GM21723 (cell line): ENCODE data around the gene TXNL4A.

Experiments used
- ATAC-seq: cut with Tn5 transposase; IDR thresholded peaks from one replicate; pipeline ENCODE4 v1.9.1; 2021; ENCODE audit warnings: mild to moderate bottlenecking, moderate library complexity; ENCODE audit not compliant: unreplicated experiment

The TXNL4A gene

DNA sequence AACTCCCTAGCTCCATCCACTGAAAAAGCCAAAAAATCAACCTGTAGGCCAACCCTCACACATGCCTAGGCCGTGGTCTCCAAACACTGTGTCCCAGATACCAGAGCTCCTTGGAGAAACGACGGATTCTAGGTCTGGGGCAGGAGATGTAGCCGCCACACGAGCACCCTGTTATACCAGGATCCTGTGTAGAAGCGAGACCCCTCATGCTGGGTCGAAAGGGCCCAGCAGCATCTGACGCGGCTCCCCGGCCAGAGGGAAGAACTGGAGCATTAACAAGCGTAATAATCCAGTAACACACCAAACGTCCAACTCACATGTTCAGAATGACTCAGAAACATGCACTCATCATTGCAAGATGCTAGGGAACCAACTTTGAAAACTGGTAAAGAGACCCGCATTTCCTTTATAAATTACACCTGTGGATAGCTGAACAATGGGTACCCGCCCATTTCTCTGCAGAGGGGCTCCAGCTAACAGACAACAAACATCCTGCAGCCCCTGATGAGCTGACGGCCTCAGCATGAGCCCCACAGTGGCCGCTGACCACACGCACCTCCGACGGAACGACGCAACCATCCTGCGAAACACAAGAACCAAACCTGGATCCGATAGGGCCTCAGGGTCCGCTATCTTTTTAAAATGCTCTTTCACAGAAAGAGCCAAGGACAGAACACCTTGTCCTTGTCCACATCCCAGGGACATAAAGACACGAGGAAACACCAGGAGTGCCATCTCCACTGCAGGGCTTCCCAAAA, 51.1 kb downstream of the TXNL4A start:
- ATAC-seq = no peak

DNA sequence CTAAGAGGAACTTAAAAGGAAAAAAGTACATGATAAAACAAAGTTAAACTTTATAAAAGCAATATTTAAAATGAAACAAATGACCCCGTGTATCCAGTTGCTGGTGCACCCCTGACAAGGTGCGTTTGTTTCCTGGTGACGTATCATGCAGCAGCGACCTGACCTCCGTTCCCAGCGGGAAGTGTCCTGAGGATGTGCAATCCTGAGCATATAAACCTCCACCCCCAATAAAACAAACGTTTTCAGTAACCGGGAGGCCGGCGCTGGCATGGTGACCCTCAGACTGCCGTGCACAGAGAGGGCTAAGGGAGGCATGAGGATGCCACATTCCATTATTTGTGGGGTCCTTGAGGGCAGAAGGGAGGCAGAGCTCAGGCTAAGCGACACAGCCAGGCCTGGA, 51.7 kb downstream of the TXNL4A start:
- ATAC-seq = no peak

DNA sequence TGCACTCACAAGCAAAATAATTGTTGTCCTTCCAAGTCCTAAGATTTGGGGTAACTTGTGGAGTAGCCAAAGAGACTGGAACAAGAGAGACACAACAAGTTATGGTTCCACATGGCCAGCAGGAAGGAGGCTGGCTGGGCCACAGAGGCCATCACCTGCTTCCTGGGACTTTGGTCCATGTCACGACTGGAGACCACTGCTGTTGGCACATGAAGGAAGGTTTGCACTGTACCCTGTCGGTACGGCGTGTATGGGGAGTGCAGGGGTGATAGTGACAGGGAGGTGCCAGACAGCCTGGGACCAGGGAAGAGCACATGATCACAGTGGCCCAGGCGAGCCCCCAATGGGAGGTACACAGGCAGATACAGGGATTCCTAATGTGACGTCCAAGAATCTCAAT, 52.4 kb downstream of the TXNL4A start:
- ATAC-seq = no peak

DNA sequence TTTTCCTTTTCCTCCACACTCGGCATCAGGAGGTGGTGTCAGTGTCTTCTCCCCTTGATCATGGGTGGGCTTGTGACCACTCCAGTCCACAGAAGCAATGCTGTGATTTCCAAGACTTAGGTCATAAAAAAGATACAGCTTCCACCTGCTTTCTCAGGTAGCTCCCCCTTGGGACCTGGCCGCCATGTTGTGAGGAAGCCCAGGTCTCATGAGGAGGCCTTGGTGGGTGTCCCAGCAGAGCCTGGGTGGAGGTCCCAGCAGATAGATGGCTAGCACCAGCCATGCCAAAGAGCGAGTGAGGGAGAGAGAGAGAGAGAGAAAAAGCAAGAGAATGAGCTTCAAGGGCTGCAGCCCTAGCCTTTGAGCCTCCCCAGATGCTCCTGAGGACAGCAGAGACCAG, 52.9 kb downstream of the TXNL4A start:
- no peak for ATAC-seq

DNA sequence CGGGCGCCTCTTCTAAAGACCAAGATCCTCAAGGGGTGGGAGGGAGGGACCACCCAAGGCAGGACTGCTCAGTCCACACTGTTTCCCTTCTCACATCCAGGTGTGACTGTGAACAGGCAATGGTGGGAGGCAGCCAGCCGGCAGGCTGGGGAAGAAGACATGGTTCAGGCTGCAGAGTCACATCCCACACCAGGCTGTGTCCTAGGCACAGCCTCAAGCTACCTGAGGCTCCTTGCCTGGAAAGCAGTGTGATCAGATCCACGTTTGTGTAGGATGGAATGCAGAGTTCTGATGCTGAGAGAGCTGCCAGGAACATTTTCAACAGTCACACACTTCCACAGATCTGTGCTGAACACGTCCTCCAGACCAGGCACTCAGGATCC, 53.3 kb downstream of the TXNL4A start:
- no peak for ATAC-seq

DNA sequence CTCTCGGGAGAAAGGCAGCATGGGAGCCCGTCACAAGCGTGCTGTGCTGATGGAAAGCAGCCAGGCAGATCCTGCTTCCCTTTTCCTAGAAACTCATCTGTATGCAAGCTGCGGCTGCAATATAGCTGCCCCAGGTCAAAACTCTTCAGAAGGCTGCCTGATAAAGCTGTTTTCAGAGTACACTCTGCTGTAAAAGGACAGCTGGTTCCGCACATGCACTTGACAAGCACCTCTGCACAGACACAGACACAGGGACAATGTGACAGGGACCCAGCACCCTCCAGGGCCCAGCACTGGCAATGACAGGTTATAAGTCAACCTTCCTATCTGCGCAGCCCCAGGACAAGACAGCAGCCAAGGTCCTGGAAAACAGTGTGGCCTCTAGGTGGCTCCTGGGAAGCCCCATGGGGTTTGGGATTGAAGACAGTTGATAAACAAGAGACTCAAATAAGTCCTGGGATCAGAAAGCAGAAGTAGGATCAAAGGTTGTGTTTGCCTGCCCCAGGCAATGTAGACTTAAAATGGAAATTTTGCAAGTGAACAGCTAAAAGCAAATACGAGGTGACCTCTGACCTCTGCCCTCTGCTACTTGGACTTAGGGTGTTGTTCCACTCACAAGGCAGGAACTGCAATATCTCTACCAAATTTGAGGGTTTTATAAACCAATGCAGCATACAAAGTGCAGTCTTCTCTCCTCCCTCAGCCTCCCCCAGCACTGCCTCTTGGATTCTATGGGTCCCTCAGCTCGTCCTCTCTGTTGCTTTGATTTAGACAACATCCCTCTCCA, 53.9 kb downstream of the TXNL4A start:
- ATAC-seq = no peak

DNA sequence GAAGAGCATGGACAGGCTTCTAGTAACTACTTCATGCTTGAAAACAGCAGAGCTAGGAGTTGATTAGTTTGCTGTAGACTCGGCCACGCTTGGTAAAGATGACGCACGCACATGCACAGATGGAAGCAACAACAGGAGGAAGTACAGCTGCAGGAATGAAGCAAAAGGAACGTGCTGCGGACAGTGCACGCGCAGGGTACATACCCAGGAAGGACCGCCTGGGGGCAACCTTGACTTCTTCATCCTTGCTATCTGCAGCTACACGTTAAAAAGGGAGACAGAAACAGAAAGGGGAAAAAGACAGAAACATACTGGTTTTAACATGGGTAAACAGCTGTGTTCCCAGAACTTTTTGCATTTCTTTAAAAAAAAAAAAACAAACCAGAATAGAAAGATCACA, 54.6 kb downstream of the TXNL4A start:
- no peak for ATAC-seq

DNA sequence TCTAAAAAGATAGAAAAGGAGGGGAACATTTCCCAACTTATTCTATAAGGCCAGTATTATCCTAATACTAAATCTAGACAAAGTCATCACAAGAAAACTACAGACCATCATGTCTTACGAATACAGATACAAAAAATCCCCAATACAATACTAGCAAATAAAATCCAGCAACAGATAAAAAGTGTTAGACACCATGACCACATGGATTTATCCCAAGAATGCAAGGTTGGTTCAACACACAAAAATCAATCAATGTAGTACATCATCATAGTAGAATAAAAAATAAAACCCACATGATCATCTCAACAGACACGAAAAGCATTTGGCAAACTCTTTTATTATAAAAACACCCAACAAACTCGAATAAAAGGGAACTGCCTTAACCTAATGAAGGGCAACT, 55.5 kb downstream of the TXNL4A start:
- ATAC-seq = no peak

DNA sequence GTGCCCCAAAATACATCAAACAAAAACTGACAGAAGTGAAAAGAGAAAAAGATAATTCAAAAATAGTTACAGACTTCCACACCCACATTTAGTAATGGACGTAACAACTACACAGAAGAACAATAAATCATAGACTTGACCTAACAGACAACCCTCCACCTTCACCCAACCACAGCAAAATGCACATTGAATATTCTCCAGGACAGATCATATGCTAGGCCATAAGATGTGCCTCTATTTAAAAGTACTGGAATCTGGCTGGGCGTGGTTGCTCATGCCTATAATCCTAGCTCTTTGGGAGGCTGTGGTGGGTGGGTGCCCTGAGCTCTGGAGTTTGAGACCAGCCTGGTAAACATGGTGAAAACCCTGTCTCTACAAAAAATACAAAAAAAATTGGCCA, 56.9 kb downstream of the TXNL4A start:
- ATAC-seq = no peak

DNA sequence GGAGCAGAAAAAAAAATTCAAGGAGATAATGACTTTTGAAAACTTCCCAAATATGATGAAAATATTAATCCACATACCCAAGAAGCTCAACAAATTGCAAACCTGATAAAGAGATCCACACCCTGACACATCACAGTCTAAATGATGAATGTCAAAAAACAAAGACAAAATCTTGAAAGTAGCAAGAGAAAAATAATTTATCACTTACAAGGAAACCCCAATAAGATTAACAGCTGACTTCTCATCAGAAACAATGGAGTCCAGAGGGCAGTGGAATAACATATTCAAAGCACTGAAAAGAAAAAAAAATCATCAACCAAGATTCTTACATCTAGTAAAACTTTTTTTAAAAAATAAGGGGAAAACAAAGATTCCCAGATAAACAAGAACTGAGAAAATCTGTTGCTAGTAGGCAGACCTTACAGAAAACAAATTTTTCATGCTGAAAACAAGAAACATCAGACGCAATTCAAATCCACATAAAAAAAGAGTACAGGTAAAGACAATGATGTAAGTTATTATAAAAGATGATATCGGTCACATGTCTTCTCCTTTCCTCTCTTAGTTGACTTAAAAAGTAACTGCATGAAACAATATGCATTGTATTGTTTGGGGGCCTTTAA, 58.2 kb downstream of the TXNL4A start:
- ATAC-seq = no peak

DNA sequence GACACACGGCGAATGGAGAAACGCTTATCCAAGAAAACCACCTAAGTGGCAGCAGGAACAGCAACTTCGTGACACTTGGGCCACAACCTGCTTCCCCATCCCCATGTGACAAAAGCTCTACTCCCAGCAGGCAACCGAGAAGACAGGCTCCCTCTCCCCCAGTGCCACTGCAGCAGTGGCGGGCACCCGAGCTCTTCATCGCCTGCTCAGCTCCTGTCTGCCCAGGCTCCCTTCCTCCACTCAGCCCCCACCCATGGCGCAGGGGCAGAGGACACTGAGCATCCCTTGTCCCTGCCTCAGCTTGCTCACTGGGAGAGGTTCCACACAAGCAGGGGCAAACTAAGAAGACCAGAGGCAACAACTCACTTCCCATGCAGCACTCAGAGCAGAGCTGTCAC, 59.8 kb downstream of the TXNL4A start:
- no peak for ATAC-seq

DNA sequence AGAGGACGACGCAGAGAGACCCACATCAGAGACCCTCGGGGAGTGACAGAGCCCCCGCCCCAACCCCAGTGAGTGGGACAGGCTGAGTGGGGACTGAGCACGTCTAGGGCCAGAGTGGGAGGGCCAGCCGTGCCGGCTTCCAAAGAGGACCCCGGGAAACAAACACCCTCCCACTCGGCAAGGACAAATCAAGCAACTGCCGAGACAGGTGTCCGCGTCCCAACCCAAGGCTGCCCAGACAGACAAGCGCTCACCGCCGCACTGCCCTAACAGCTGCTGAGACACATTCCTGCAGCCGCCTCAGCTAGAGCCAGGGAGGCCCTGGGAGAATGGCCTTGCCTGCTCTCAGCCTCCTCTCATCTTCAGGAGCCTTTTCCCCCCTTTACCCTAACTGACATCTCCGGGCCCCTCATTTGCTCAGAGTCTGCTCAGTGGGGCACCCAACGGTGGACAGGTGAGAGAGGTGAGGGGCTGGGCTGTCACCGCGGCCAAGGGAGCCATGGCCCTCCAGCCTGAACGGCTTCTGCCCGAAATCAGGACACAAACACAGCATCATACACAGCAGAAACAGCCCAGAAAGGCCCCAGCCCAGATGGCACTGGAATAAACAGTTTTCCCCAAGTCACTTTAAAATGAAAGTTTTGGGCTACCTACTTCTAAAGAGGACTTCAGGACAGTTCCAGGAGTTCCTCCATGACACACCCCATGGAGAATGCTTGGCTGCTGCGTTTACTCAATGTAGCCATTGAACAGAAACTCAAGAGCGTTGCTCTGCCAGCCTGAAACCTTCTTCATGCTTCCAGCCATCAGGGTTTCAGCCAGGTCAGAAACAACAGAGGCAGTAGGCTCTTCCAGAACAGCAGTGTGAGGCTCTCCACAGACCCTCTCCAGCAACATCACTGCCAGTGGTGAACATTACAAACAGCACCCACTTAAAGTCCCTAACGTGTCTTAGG, 60.5 kb downstream of the TXNL4A start:
- ATAC-seq = no peak

DNA sequence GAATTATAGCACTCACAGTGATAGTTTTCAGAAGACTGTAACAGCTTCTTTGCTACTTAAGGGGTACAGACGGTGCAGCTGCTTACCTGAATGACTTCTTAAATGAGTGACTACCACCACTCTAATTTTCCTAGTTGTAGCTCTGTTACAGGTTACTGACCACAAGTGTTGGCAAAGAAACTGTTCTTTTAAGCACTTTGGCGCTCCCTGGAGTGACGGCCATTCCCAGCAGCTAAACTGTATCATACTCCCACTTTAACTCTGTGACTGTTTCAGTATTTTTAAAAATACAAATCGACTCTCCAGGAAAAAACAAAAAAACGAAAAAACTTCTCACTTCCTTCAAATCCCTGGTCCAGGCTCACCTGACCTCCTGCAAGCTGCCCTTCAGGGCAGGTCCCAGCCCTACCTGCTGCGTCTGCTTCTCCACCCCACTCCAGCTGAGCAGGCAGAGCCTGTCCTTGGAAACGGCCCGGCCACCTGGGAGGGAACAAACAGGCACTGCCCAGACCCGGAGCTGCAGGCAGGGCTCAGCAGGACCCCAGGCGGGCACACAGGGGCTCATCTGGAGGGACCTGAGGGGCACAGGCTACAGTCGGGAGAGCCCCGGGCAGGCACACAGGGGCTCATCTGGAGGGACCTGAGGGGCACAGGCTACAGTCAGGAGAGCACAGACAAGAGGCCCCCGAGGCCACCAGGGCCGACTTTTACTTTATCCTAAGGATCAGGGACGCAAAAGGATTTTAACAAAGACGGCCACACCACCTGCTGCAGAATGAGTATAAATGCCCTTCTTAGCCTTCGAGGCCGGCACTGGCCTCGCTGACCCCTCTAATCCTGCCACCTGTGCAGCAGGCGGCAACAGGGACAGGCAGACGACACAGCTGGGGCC, 61.4 kb downstream of the TXNL4A start:
- ATAC-seq = no peak

DNA sequence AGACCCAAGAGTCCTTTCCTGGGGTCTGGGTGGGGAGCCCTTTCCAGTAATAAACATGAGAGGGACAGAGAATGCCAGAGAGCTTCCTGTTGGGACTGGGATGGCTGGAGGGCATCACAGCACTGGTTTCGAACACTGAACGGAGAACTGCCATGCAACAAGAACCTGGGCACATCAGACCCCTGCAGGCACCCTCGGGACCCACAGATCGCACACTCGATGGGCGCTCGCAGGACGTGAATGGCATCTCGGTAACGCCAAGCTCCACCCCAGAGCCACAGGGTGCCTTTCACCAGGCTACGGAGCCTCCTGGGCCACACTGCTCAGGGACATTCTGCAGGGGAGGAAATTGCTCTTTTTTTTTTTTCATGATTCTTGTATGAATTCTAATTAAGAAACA, 62.1 kb downstream of the TXNL4A start:
- no peak for ATAC-seq

DNA sequence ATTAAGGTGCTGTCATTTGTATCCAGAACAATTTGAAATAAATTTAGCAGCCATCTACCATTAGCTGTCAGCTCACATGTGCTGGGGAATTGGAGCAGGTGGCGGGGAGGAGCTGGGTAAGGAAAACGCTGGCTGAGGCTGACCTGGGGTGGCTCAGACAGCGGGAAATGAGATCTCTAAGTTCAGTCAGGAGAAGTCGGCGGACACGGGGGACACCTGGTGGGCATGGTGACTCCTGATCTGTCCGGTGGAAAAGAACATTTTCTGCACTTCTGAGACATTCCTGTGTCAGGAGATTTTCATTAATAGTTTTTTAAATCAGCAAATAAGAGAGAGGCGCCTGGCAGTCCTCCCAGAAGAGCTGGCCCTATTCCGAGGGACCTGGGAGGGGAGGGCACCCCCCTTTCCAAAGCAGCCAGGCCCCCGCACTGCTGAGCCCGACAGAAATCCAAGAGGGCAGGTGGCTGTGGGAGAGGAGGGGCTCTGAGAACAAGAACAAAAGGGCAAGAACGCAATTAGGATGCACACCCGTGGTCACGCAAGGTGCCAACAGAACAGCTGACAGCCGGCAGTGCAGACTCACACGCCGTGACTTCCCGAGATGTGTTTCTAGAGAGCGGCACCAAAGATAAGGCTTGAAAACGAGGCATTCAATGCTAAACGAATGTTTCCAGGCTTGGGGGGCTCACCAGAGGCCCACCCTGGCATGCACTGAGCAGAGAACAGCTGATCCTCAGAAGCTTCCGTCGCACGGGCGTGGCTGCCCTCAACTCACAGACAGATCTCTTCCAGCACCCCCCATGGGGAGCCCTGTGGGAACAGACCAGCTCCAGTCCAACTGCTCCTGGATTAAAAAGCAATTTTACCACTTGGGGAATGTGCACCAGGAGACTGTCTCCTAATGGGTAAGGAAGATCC, 63.3 kb downstream of the TXNL4A start:
- ATAC-seq = no peak

DNA sequence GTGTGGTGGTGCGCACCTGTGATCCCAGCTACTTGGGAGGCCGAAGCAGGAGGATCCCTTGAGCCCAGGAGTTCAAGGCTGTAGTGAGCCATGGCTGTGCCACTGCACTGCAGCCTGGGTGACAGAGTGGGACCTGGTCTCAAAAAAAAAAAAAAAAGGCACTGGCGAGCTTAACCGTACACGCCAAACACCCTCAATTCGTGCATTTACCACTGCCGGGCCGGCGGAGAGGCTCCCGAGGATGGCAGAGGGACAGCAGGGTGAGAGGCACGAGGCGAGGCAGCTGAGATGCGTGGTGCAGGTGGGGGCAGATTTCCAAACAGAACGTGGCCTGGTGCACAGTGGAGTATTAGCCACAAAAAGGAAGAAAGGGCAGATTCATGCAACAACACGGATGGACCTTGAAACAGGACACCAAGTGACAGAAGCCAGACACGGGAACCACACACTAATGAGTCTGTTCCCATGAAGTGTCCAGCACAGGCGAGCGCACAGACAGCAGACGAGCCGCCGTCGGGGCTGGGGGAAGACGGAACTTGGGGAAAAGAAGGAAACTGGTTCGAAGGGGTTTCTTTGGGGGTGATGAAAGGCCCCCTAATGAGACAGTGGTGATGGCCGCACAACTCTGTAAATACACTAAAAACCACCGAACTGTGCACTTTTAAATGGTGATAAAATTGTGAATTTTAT, 64.3 kb downstream of the TXNL4A start:
- ATAC-seq = no peak

DNA sequence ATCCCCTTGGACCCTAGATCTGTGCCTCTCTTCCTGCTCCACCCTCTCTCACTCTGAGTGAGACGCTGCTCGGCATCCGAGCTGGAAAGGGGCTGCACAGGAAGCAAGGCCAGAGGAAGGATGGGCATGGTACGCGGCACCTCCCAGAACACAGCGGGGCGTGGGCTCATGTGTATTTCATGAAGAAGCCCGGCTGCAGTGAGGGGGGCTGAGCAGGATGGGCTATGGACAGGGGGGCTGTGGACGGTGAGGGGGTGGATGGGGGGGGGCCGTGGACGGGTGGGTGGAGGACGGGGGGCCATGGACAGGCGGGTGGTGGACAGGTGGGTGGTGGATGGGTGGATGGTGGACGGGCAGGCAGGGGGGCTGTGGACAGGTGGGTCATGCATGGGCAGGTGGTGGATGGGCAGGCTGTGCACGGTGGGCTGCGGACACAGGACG, 65.4 kb downstream of the TXNL4A start:
- ATAC-seq = no peak
